GM12891 (cell line): ENCODE measurements around the gene PRIMA1.
"Not testable (repeated sequence)": the region's sequence is repeated elsewhere in the genome, so short reads cannot be mapped to it uniquely, and the experiment has no call there.

ENCODE experiments used
- DNase-seq: peaks from one replicate; pipeline ENCODE4 v3.0.0; 2011; ENCODE audit warnings: low spot score; ENCODE audit not compliant: insufficient read length
- FAIRE-seq: peaks from 2 replicates; lab custom pipeline; 2011; peaks lifted over from hg19 to GRCh38; lab: Jason Lieb, UNC
- PAX5 ChIP-seq: IDR thresholded peaks from 2 replicates; pipeline ENCODE4 v1.6.1; 2011; ENCODE audit warnings: low read length, moderate library complexity, mild to moderate bottlenecking; ENCODE audit not compliant: insufficient read depth, severe bottlenecking
- POLR2A ChIP-seq: IDR thresholded peaks from 2 replicates; pipeline ENCODE4 v1.6.1; 2011; ENCODE audit warnings: low read depth, low read length, control low read depth
- POLR2AphosphoS5 ChIP-seq: IDR thresholded peaks from 2 replicates; pipeline ENCODE4 v1.6.1; 2011; ENCODE audit warnings: low read depth, low read length, control low read depth
- POU2F2 ChIP-seq: IDR thresholded peaks from 2 replicates; pipeline ENCODE4 v1.6.1; 2011; ENCODE audit warnings: low read depth, mild to moderate bottlenecking, control low read depth, low read length, moderate library complexity
- SPI1 ChIP-seq: IDR thresholded peaks from 2 replicates; pipeline ENCODE4 v1.6.1; 2011; ENCODE audit warnings: low read depth, low read length, control low read depth
- TAF1 ChIP-seq: IDR thresholded peaks from 2 replicates; pipeline ENCODE4 v1.6.1; 2011; ENCODE audit warnings: low read depth, low read length, control low read depth

PRIMA1 gene

DNA sequence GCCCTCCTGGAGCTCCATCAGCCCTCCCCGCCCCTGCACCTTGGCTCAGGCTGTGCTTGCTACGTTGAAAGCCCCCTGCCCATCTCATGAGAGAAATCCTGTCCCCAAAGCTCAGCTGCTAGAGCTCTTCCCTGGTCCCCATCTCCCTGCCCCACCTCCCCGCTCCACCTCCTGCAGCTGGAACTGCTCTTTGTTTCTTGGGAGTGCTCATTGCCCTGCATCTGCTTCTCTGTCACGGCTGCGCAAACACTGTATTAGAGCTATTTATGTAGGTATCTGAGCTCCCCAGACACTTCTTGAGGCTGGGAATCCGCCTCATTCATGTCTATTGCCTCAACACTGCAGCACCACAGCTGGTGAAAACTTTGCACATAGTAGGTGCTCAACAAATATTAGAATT, 32.8 kb upstream of the PRIMA1 start:
- FAIRE-seq, result no peak
- TF ChIP-seq PAX5, result no peak
- no peak for TF ChIP-seq TAF1
- no peak for TF ChIP-seq POLR2AphosphoS5
- DNase-seq, result no peak

DNA sequence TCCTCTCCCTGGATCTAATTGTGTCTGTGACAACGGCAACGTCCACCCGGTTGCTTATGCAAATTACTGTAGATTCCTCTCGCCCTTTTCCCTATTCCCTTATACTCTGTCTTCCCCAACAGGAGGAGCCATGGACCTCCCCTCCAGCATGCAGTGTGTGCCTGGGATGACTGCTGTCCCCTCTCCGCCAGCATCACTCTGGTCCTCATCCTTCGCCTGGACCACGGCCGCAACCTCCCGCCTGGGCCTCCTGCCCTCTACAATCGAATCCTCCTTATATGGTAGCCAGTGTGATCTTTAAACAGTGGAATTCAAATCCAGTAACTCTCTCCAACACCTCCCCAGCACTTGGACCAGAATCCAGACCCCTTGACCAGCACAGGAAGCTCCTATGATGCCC, 30.6 kb upstream of the PRIMA1 start:
- TF ChIP-seq SPI1, result no peak
- no peak for TF ChIP-seq POLR2AphosphoS5
- no peak for TF ChIP-seq PAX5
- no peak for TF ChIP-seq TAF1
- no peak for FAIRE-seq
- no peak for DNase-seq

DNA sequence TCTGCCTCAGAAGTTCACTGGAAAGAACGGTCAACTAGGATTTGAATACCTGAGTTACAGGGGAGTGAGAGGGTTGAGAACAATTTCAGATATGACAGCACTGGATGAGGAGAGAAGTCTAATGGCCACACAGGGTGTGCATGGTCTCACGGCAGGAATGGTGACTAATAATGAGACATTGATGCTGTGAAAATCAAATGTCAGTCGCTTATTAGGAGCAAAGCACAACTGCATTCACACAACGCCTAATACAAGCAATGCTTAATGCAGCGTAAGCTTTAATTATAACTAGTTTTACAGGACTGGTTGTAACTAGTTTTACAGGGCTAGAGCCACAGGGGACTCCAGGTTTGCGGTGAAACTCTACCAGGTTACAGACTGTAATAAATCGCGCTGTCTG, 23.4 kb upstream of the PRIMA1 start:
- no peak for FAIRE-seq
- no peak for DNase-seq
- no peak for TF ChIP-seq TAF1
- TF ChIP-seq POU2F2, result no peak
- no peak for TF ChIP-seq POLR2AphosphoS5
- TF ChIP-seq SPI1, result no peak
- no peak for TF ChIP-seq PAX5
- TF ChIP-seq POLR2A, result no peak

DNA sequence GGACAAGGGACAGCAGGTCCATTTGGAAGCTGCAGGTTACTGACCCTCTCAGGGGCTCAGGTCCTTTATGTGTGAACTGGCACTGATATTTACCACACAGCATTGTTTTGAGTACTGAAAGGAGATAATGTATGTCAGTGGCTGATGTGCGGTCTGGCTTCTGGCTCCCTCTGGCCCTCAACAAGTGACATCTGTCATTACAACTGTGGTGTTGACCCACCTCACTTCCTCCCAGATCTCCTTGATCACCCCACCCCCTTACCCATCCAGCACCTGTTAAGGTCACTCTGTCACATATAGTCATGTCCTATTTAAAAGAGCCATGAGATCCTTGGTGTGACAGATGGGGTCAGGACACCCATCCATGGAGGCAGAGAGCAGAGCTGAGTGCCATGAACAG, 22.7 kb upstream of the PRIMA1 start:
- no peak for DNase-seq
- peak; percentile 20 for FAIRE-seq
- TF ChIP-seq TAF1, result no peak

DNA sequence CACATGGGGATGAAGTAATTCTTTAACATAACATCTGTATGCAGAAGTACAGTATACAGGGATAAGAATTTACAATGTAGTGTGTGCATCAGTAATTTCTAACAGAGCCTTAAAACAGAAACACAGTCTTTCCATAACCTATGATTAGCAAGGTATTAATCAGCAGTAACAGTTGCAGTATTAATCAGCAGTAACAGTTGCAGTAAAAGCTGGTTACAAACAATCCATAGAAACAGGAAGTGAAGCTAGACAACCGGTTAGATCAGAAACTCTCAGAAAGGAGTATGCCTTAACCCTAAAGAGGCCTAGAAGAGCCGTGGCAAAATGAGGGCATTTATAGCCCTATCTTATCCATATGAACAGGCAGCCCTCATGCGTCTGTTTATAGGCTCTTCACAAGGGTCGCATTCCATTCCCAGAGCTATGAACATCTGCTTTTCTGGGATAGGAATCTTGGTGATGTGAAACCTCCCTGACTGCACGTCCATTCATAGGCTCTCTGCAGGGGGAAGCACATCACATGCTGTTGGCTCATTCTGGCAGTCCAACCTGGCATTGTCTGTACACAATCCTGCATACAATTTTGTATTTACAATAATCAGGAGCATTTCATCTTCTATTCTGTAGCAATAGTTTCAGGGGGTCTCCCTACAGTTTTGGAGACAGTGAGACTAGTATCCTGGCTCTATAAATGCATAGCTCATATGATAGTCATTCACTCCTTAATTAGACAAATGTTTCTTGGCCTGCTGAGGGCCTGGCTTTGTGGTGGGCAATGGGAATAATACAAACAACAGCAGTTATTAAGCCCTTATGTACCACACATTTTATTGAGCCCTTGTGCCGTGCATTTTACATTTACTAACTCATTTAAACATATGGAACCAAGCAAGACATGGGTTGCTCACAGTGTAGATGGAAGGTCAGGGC, 21.5 kb upstream of the PRIMA1 start:
- FAIRE-seq, result peak; percentile 58
- TF ChIP-seq SPI1, result peak; percentile 93
- DNase-seq, result not testable (repeated sequence)

DNA sequence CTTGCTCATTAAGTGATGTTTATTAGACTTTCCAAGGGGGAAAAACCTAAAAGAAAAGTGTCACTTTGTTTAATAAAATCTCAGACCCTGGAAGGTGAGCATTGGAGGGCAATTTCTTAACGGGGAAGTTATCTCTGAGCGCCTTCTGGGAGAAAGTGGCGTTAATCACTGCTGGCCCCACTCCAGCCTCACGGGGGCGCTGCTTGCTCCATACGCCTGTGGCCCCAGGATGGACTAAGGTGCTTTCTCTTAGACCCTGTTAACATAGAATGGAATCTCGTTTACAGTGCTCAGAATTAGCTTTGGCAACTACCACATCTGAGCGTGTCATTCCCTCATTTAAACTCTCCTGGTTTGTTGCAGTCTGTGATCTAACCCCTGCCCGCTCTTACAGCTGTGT, 16.4 kb upstream of the PRIMA1 start:
- DNase-seq (no peak), FAIRE-seq (no peak)
- TF ChIP-seq PAX5 (no peak), TAF1 (no peak), POLR2A (no peak), SPI1 (no peak), POU2F2 (no peak), POLR2AphosphoS5 (no peak)

DNA sequence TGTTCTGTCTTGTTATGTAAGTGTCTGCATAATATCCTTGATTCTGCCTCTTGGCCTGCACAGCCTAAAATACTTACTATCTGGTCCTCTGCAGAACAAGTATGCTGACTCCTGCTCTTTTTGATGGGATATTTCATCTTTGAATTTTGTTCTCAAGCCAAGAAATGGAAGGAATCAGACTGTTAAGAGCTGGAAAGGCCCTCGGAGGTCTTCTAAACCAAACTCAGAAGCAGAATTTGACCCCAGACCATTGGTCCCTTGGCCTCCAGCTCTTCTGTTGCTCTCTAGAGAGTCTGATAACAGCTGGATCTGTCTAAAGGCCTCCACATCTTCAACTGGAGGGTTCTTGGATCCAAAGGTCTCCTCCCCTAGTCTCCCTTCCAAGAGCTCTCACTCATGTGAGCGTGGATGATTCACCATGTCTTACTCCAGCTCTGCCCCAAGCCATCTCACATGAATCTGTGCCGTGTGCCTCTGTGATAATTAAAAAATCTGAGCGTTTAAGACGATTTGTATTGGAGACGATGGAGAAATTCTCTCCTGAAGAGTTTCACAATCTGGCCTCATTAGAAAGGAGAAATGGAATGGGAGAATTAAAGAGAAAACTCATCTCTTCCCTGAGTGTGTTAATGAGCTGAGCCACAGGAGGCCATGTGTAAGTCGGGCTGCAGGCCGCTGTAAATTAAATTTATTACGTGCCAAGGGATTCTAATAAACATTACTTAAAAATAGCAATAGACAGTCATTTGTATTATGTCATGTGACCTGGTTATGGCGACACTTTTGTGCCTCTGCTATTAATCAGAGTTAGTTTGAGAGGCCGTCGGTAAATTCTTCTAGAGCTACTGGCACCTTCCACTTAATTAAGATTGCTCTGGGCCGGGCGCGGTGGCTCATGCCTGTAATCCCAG, 15.4 kb upstream of the PRIMA1 start:
- FAIRE-seq (no peak), DNase-seq (no peak)
- TF ChIP-seq PAX5 (no peak), POLR2AphosphoS5 (no peak), POLR2A (no peak), TAF1 (no peak), SPI1 (no peak), POU2F2 (no peak)

DNA sequence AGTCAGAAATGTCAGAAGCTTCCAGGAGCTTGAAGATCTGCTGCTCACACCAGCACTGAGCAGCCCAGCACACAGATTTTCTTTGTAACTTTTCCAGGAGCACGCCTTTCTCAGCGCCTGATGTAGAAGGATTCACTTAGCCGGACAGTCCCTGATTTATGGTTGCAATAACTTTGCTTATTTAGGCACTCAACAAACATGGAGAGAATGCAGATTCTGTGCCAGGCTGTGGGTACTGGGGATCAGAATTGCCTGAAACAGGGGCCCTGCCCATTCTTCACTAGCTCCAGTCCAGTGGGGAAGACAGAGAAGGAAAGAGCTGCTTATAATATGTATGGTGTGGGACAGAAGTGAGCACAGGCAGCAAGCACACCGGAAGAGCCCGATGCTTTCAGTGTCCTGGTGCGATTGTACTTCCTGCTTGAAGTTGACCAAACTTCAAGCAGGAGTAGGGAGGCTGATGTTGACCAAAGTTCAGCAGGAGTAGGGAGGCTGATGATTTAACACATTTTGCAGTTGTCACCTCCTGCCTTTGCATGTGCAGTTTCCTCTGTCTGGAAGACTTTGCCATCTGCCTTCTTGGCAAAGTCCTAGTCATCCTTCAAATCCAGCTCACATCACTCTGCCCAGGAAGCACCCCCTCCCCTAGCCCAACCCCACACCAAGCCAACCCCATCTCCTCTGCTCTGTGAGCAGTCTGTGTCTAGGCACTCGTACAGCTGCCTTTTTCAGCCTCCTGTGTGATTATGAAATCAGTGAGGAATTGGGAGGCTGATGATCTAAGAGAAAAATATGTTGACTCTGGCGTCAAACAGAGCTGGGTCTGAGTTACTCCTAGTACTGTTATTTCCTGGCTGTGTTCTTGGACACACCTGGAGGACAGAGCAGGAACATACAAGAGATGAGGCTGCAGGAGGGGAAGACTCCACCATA, 12.0 kb upstream of the PRIMA1 start:
- FAIRE-seq, result no peak
- DNase-seq, result no peak
- TF ChIP-seq POU2F2 (no peak), SPI1 (no peak), TAF1 (no peak), POLR2AphosphoS5 (no peak), PAX5 (no peak), POLR2A (no peak)

DNA sequence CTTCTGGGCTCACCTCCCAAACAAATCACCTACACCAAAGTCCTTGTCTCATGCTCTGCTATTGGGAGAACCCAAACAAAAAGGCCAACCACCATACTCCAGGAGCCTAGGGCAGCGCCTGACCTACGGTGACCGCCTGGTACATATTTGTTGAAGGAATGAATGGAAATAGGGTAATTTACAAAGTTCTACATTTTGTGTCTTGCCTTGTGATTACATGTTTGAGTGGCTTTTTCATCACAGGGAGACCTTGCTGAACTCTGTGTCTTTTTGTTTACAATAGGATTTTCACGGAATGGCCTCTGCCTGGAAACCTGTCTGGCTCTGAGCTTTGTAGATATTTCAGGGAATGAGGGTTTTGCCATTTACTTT, 11.3 kb upstream of the PRIMA1 start:
- no peak for FAIRE-seq
- no peak for DNase-seq
- TF ChIP-seq PAX5 (no peak), SPI1 (no peak), POU2F2 (no peak), POLR2A (no peak), POLR2AphosphoS5 (no peak), TAF1 (no peak)
